ENCODE data around the gene ARHGAP6. TPM values are rescaled to one million over a fixed set of nuclear protein-coding genes. Genes with fewer than 3 reads are reported as not detected.

Gene ARHGAP6
- total and polyA plus RNA-seq, 2 of the 13 experiments (the other 11 are each of a cell fraction or from before 2014, with no cell fraction given) = 0.11 TPM; not detected in 1

DNA sequence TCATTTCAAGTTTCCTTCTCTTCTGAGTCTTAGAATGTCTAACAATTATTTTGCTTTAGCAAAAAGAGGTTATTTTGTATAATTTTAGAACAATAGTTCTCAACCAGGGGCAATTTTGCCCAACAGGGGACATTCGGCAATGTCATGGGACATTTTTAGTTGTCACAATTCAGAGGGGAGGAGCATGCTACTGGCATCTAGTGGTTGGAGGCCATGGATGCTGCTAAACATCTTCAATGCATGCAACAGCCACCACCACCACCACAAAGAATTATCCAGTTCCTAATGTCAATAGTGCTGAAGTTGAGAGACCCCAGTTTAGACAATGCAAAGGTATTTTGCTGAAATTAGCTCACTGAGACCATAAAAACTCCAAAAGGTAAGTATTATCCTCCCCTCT is 122.5 kb downstream of the ARHGAP6 start:
- TF ChIP-seq, protein P1, sequence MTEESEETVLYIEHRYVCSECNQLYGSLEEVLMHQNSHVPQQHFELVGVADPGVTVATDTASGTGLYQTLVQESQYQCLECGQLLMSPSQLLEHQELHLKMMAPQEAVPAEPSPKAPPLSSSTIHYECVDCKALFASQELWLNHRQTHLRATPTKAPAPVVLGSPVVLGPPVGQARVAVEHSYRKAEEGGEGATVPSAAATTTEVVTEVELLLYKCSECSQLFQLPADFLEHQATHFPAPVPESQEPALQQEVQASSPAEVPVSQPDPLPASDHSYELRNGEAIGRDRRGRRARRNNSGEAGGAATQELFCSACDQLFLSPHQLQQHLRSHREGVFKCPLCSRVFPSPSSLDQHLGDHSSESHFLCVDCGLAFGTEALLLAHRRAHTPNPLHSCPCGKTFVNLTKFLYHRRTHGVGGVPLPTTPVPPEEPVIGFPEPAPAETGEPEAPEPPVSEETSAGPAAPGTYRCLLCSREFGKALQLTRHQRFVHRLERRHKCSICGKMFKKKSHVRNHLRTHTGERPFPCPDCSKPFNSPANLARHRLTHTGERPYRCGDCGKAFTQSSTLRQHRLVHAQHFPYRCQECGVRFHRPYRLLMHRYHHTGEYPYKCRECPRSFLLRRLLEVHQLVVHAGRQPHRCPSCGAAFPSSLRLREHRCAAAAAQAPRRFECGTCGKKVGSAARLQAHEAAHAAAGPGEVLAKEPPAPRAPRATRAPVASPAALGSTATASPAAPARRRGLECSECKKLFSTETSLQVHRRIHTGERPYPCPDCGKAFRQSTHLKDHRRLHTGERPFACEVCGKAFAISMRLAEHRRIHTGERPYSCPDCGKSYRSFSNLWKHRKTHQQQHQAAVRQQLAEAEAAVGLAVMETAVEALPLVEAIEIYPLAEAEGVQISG (CRISPR knock-in tag; IDR thresholded peaks at IDR 0.05) = peak; percentile 92
- no peak for TF ChIP-seq SP140L (CRISPR knock-in tag; IDR thresholded peaks at IDR 0.05; ENCODE audit: borderline replicate concordance)
- TF ChIP-seq STAG1 (CRISPR knock-in tag; IDR thresholded peaks at IDR 0.05) = no peak
- TF ChIP-seq ZNF557 (CRISPR knock-in tag; IDR thresholded peaks at IDR 0.05) = no peak
- TF ChIP-seq ZNF20 (CRISPR knock-in tag; IDR thresholded peaks at IDR 0.05) = no peak
- no peak for TF ChIP-seq ZNF496 (CRISPR knock-in tag; IDR thresholded peaks at IDR 0.05; ENCODE audit: insufficient replicate concordance)
- no peak for TF ChIP-seq LCORL (IDR thresholded peaks at IDR 0.05)
- TF ChIP-seq LCORL (CRISPR knock-in tag; IDR thresholded peaks at IDR 0.05) = no peak
- TF ChIP-seq ZNF451 (CRISPR knock-in tag; IDR thresholded peaks at IDR 0.05) = no peak
- H3K36me3 ChIP-seq (replicated peaks in 1 of 2; ENCODE audit: control insufficient read depth in 1 of 2, insufficient read depth in 2 of 2, low read length in 2 of 2) = no peaks in the 10 kb centered on the region
- POLR2A ChIA-PET = no interaction called here
- CTCF ChIA-PET (ENCODE audit: low intra/inter-chr PET ratio, low total read pairs) = no interaction called here
- FAIRE-seq (no peak), ATAC-seq (no peak), DNase-seq (ENCODE audit: low spot score) (no peak)
- no peaks in the 10 kb centered on the region for H3K79me2 ChIP-seq (ENCODE audit: insufficient read depth, low read length)
- no peaks in the 10 kb centered on the region for H3K4me1 ChIP-seq (ENCODE audit: insufficient read depth, low read length)
- no TSS peak for BruUV-seq (replicated peaks)
- no peak overlapping the region for H3K4me3 ChIP-seq (replicated peaks in 1 of 3; ENCODE audit: insufficient read depth in 1 of 3, low read depth in 2 of 3, low read length in 3 of 3)
- no peak overlapping the region for H3K9ac ChIP-seq (ENCODE audit: insufficient read depth, low read depth, low read length)
- no peak overlapping the region for H3K27ac ChIP-seq (ENCODE audit: extremely low read length, insufficient read depth, low read length)
- WGBS (ENCODE audit: low lambda C conversion rate) = 0% methylated on average over 1 of the region's 1 CpG
- H3K4me2 ChIP-seq (ENCODE audit: low read depth, low read length) = no peak overlapping the region
- no peaks in the 10 kb centered on the region for H3K27me3 ChIP-seq (ENCODE audit: control insufficient read depth in 1 of 2, insufficient read depth in 2 of 2, low read length in 2 of 2)
- in situ Hi-C loops (cut with HindIII; ENCODE audit: extremely low pct_ligation_motif_present, low pct_unique_long_range_greater_than_20kb) (no loop called here), intact Hi-C loops (cut with micrococcal nuclease; ENCODE audit: unreplicated experiment) (no loop called here)
- H4K20me1 ChIP-seq (ENCODE audit: insufficient read depth, low read length) = no peaks in the 10 kb centered on the region
- H3K9me3 ChIP-seq (ENCODE audit: low read length) = no peaks in the 10 kb centered on the region
- no peak overlapping the region for H2AFZ ChIP-seq (ENCODE audit: low read length)

All from HepG2 (cell line).